HG03060 (cell line): Measurements from ENCODE around the gene CTNNA2.

ENCODE experiments used
- ATAC-seq: cut with Tn5 transposase; IDR thresholded peaks from one replicate; pipeline ENCODE4 v1.9.1; 2021; ENCODE audit warnings: low read depth, moderate number of reproducible peaks; ENCODE audit not compliant: unreplicated experiment

CTNNA2 gene

GRCh38 chr2:79700651-79701050 is 187.8 kb downstream of the CTNNA2 start:
- no peak for ATAC-seq

- no peak for ATAC-seq
These were observed 190.1 kb downstream of the CTNNA2 start for GRCh38 chr2:79702905-79703304.

DNA sequence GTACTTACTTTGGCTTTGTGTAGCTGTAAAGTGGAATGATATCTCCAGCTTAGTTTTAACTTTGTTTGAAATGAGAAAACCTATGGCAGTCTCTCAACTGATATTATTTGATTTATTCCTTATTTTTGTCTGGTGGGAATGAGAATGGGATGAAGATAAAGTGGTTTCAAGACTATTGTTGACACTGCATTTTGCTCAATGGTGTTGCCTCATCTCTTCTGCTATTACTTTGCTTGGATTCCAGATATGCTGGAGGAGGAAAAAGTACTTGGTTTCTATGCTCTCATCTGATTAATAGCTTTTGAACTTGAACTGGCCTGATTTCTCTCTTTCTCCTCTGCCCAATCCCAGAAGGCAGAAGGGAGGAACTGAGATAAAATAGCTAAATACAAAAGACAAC is 198.2 kb downstream of the CTNNA2 start:
- no peak for ATAC-seq

GRCh38 chr2:79713131-79713785 is 200.4 kb downstream of the CTNNA2 start:
- ATAC-seq: no peak

DNA sequence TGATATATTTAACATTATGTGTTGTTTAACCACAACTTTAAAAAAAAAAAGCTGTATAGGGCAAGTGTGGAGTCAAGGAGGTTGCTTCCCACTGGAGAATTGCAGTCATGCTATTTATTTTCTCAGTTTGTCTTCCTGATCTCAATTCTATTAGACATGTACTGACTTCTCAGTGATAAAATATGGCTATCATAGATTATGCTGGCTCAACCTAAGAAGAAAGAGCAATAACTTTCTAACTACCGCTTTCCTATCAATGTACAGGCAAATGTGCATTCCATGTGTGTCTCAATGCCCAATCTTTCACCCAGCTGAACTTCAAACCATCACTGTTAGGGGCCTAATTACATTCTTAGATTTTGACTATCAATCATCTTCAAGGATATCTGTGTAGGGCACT is 201.4 kb downstream of the CTNNA2 start:
- no peak for ATAC-seq

DNA sequence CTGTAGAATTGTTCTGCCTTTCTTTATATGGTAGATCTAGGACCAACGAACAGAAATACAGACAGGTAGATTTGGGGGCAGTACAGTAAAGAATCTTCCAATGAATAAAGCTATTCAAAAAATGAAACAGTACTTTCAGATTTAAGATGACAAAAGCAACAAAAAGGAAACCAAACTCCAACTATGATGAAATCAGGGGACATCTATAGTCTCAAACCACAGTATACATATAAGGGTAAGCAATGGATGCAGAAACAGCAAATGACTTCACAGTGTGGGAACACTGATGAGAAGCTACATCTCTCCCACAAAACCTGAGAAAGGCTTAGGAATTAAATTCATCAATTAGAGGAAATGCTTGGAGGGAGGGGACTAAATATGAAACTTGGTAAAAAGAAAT is 202.5 kb downstream of the CTNNA2 start:
- ATAC-seq: no peak

GRCh38 chr2:79716266-79716665 is 203.4 kb downstream of the CTNNA2 start:
- no peak for ATAC-seq

DNA sequence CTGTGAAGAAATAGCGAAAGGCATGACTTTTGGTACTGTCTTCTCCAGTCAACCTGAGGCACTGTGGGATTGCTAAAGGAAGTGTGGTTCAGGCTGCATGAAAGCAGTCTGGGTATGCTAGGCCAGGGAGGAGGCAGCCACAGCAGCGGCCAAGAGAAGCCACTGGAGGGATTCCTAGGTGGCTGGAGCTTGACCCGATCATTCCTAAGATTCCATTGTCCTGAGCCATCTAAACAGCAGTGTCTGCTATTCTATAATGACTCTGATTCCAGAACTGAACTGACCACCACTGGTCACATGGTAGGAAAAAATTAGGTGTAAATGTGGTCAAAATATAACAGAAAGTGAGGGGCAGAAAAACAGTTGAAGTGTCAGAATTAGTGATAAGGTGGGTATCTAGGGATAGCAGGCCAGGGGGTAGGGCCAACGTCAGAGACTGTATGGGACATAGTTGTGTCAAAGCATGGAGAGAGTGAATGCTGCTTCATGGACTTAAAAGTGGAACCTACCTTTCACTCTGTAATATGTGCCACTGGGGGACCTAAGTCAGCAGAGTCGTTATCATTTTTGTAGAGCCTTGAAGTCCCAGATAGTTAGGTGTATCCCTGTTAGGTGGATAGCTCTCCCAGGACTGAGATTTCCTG is 204.6 kb downstream of the CTNNA2 start:
- no peak for ATAC-seq

DNA sequence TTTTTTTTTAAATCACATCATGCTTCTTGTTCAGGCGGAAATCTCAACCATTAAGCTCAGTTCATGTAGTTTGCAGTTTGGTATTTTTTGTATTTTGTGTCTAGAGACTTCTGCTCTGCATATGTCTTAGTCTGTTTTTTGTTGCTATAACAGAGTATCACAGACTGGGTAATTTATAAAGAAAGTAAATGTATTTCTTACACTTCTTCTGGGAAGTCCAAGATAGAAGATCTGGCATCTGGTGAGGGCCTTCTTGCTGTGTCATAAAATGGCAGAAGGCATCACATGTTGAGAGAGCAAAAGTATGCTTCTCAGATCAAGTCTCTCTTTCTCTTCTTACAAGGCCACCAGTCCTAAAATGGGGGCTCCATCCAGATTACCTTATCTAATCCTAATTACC is 208.2 kb downstream of the CTNNA2 start:
- ATAC-seq: no peak

DNA sequence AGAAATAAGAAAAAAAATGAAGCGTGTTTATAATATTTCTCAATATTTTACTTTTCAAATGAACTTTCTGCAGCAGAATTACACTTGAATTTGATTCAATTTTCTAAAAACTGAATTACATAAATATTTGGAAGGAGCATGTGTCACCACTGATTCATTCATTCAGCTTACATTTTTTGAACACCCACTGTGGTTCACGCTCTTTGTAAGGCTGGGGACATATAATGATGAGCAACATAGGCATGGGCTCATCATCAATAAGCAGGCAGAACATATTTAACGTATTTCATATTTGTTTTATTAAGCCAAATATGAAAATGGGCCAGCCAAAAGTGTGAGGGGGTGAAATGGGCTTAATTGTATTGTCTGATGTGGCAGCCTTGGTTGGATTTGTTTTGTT is 209.1 kb downstream of the CTNNA2 start:
- ATAC-seq: no peak

DNA sequence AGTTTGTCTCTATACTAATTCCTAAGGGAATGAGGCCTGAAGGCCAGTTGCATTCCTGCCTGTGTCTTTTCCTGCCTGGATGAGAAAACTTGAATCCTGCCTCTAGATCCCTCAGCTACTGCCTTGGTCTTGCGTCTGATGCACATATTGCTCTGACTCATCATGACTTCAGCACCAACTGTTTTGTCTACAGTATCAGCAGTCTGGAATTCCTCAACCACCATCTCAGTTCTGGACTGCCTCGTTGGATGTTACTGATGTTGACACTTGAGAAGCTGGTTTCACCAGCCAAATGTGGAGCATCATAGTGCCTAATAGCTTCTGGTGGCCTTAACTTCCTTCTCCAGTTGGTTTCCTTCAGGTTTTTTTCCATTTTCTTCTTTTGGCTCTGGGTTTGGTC is 211.0 kb downstream of the CTNNA2 start:
- ATAC-seq: no peak

DNA sequence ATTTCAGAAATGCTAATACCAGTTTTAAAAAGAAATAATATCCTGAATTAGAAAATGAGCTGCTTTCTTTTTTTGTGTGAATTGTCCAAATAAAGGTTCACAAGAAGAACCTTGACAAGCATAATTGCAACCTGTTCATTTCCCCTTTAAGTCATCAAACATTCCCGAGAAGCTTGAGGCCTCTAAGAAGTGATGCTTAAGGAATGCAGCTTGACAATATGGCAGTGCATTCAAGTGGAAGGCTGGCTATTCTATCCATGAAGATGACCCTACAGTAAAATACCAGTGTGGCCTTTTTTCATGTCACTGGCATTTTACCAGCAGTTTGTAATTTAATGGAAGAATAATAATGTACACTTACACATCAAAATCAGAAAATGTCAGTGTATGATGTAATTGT is 216.7 kb downstream of the CTNNA2 start:
- ATAC-seq: no peak

GRCh38 chr2:79734518-79734917 is 221.7 kb downstream of the CTNNA2 start:
- no peak for ATAC-seq

- ATAC-seq: no peak
These were observed 228.1 kb downstream of the CTNNA2 start for GRCh38 chr2:79740879-79741443.

- no peak for ATAC-seq
These were observed 237.5 kb downstream of the CTNNA2 start for GRCh38 chr2:79750321-79750720.

- ATAC-seq: no peak
These were observed 244.7 kb downstream of the CTNNA2 start for GRCh38 chr2:79757526-79757925.

- ATAC-seq: no peak
These were observed 245.2 kb downstream of the CTNNA2 start for GRCh38 chr2:79758042-79758441.

- no peak for ATAC-seq
These were observed 246.0 kb downstream of the CTNNA2 start for GRCh38 chr2:79758749-79759282.

GRCh38 chr2:79770926-79771325 is 258.1 kb downstream of the CTNNA2 start:
- no peak for ATAC-seq

- no peak for ATAC-seq
These were observed 258.6 kb downstream of the CTNNA2 start for GRCh38 chr2:79771493-79771892.

GRCh38 chr2:79774016-79774415 is 261.2 kb downstream of the CTNNA2 start:
- no peak for ATAC-seq

- no peak for ATAC-seq
These were observed 263.6 kb downstream of the CTNNA2 start for GRCh38 chr2:79776461-79776860.
